ENCODE data around the gene SRD5A1. TPM values are rescaled to one million over a fixed set of nuclear protein-coding genes. Genes with fewer than 3 reads are reported as not detected.

Gene SRD5A1
- polyA plus RNA-seq, 1 experiment, result 20.7 TPM

DNA sequence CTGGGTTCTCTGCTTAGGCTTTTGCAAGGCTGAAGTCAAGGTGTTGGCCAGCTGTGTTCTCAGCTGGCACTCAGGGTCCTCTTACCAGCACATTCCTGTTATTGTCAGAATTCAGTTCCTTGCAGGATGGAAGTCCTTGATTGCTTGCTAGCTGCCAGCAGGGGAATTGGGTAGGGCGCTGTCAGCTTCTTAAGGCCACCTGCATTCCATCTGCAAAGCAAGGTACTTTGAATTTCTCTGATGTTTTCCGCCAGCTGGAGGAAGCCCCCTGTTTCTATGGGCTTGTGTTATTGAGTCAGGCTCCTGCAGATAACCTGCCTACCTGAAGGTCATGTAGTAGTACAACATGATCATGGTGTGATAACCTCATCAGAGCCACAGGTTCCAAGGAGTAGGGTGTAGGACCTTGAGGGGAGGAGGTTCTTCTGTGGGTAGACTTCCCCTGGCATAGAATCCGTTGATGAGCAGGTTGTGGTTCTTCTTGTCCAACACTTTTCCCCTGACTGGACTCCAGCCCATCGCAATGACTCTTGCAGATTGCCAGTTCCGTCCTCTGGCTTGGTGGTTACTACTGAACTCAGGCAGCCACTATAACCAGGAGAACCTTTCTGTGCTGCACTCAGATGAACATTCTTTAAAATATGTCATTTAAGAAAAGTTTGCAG, 86.8 kb downstream of the SRD5A1 start:
- DNase-seq (ENCODE audit: low read depth, low spot score), result no peak
- Histone ChIP-seq H3K9me3 (ENCODE audit: control insufficient read depth, insufficient read depth, low read length) (no peaks in the 10 kb centered on the region), H3K27me3 (ENCODE audit: control insufficient read depth, insufficient read depth, low read length) (no peaks in the 10 kb centered on the region), H3K4me3 (ENCODE audit: low read depth, low read length) (no peak overlapping the region), H3K27ac (ENCODE audit: low read depth, low read length) (no peak overlapping the region)
- TF ChIP-seq, protein P1, sequence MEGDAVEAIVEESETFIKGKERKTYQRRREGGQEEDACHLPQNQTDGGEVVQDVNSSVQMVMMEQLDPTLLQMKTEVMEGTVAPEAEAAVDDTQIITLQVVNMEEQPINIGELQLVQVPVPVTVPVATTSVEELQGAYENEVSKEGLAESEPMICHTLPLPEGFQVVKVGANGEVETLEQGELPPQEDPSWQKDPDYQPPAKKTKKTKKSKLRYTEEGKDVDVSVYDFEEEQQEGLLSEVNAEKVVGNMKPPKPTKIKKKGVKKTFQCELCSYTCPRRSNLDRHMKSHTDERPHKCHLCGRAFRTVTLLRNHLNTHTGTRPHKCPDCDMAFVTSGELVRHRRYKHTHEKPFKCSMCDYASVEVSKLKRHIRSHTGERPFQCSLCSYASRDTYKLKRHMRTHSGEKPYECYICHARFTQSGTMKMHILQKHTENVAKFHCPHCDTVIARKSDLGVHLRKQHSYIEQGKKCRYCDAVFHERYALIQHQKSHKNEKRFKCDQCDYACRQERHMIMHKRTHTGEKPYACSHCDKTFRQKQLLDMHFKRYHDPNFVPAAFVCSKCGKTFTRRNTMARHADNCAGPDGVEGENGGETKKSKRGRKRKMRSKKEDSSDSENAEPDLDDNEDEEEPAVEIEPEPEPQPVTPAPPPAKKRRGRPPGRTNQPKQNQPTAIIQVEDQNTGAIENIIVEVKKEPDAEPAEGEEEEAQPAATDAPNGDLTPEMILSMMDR (IDR thresholded peaks at IDR 0.05; ENCODE audit: low read depth, low read length), result no peak
- ChIA-PET POLR2A (no interaction called here), CTCF (no interaction called here)

DNA sequence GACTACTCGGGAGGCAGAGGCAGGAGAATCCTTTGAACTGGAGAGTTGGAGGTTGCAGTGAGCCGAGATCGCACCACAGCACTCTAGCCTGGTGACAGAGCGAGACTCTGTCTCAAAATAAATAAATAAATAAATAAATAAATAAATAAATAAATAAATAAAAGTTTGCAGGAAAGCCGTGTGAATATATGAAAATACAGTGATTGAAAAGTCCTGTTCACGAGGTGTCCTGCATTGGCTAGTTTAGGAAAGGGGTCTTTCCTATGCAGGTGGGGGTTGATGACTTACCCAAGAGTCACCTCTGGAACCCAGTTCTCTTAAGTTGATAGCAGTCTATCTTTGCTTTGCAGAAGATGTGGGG, 87.3 kb downstream of the SRD5A1 start:
- H3K27ac ChIP-seq (ENCODE audit: low read depth, low read length), result peak overlapping the region; percentile 24
- TF ChIP-seq, protein P1 (IDR thresholded peaks at IDR 0.05; ENCODE audit: low read depth, low read length), result no peak
- H3K9me3 ChIP-seq (ENCODE audit: control insufficient read depth, insufficient read depth, low read length), result no peaks in the 10 kb centered on the region
- CTCF ChIA-PET, result no interaction called here
- H3K4me3 ChIP-seq (ENCODE audit: low read depth, low read length), result no peak overlapping the region
- H3K27me3 ChIP-seq (ENCODE audit: control insufficient read depth, insufficient read depth, low read length), result no peaks in the 10 kb centered on the region
- POLR2A ChIA-PET, result no interaction called here
- no peak for DNase-seq (ENCODE audit: low read depth, low spot score)

DNA sequence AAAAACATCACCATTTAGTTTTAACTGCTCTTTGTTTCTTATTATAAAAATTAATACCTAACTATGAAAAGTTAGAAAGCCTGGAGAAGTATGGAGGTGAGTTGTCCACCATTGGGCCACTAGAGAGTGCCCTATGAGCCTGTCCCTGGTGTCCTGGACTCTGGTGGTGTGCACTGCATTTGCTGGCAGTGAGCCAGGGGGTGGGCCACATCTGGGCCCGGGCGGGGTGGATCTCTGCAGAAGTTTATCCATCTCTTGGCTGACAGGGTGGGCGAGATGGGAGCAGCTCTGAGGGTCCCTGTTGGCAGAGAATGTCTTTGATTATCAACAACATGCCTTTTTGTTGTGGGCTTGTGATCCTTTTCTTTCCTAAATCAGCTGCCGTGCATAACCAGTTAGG, 88.2 kb downstream of the SRD5A1 start:
- ChIA-PET POLR2A (interaction anchor here (1.0 kb wide), 1 partner anchor 88 kb away, joined by 3 read pairs; the partner anchor contains the start of gene SRD5A1), CTCF (interaction anchor here (1.0 to 2.0 kb wide), 2 partner anchors 8 to 24 kb away, joined by 3 to 6 read pairs; partner anchors contain the start of gene TENT4A)
- Histone ChIP-seq H3K9me3 (ENCODE audit: control insufficient read depth, insufficient read depth, low read length) (no peaks in the 10 kb centered on the region), H3K27ac (ENCODE audit: low read depth, low read length) (no peak overlapping the region), H3K27me3 (ENCODE audit: control insufficient read depth, insufficient read depth, low read length) (no peaks in the 10 kb centered on the region), H3K4me3 (ENCODE audit: low read depth, low read length) (no peak overlapping the region)
- DNase-seq (ENCODE audit: low read depth, low spot score), result no peak
- TF ChIP-seq, protein P1 (IDR thresholded peaks at IDR 0.05; ENCODE audit: low read depth, low read length), result no peak

GRCh38 chr5:6722015-6722414, 88.8 kb downstream of the SRD5A1 start:
- H3K9me3 ChIP-seq (ENCODE audit: control insufficient read depth, insufficient read depth, low read length), result no peaks in the 10 kb centered on the region

More at GRCh38 chr5:6722015-6722414, 88.8 kb downstream of the SRD5A1 start:
- CTCF ChIA-PET, result interaction anchor here (0.5 to 2.0 kb wide), 4 partner anchors 9 to 23 kb away, joined by 3 to 6 read pairs (median 4); partner anchors contain the start of gene TENT4A
- Histone ChIP-seq H3K27ac (ENCODE audit: low read depth, low read length) (peak overlapping the region; percentile 34), H3K4me3 (ENCODE audit: low read depth, low read length) (peak overlapping the region; percentile 42), H3K27me3 (ENCODE audit: control insufficient read depth, insufficient read depth, low read length) (no peaks in the 10 kb centered on the region)
- POLR2A ChIA-PET, result interaction anchor here (0.7 to 1.0 kb wide), 2 partner anchors 86 to 89 kb away, joined by 3 to 7 read pairs; partner anchors contain the start of gene SRD5A1
- TF ChIP-seq, protein P1 (IDR thresholded peaks at IDR 0.05; ENCODE audit: low read depth, low read length), result no peak
- no peak for DNase-seq (ENCODE audit: low read depth, low spot score)

Measured in AG04450 (cell line).